CD4-positive, alpha-beta T cell treated with Interleukin-15 for 1 hour (primary cell): ENCODE data around the gene CDC14B.
"Not testable (repeated sequence)": the region's sequence is repeated elsewhere in the genome, so short reads cannot be mapped to it uniquely, and the experiment has no call there.

Experiments used
- DNase-seq: peaks from one replicate; pipeline ENCODE4 v3.0.0-alpha.2; 2020

The CDC14B gene

GRCh38 chr9:96621618-96622017, 2.0 kb upstream of the CDC14B start:
- DNase-seq = no peak

GRCh38 chr9:96620832-96621269, 1.2 kb upstream of the CDC14B start:
- DNase-seq = no peak

GRCh38 chr9:96620181-96620514, 505 bp upstream of the CDC14B start:
- no peak for DNase-seq

GRCh38 chr9:96619124-96619465, 548 bp downstream of the CDC14B start:
- DNase-seq = no peak

- no peak for DNase-seq
Observed at GRCh38 chr9:96618209-96619123, 1.2 kb downstream of the CDC14B start.

- no peak for DNase-seq
Observed at GRCh38 chr9:96617439-96618185, 2.0 kb downstream of the CDC14B start.

- DNase-seq = no peak
Observed at GRCh38 chr9:96616817-96617438, 2.7 kb downstream of the CDC14B start.

- DNase-seq = no peak
Observed at GRCh38 chr9:96615411-96615810, 4.2 kb downstream of the CDC14B start.

GRCh38 chr9:96614664-96615063, 5.0 kb downstream of the CDC14B start:
- not testable (repeated sequence) for DNase-seq

- no peak for DNase-seq
Observed at GRCh38 chr9:96612966-96613589, 6.6 kb downstream of the CDC14B start.

- DNase-seq = no peak
Observed at GRCh38 chr9:96612105-96612965, 7.3 kb downstream of the CDC14B start.

GRCh38 chr9:96611302-96611701, 8.3 kb downstream of the CDC14B start:
- DNase-seq = no peak

- DNase-seq = no peak
Observed at GRCh38 chr9:96609732-96610131, 9.9 kb downstream of the CDC14B start.

- no peak for DNase-seq
Observed at GRCh38 chr9:96607971-96608370, 11.7 kb downstream of the CDC14B start.

GRCh38 chr9:96605328-96605727, 14.3 kb downstream of the CDC14B start:
- no peak for DNase-seq

- DNase-seq = no peak
Observed at GRCh38 chr9:96604004-96604319, 15.7 kb downstream of the CDC14B start.

GRCh38 chr9:96603305-96604003, 16.2 kb downstream of the CDC14B start:
- DNase-seq = no peak

- no peak for DNase-seq
Observed at GRCh38 chr9:96599298-96599697, 20.3 kb downstream of the CDC14B start.

GRCh38 chr9:96596601-96597111, 23.0 kb downstream of the CDC14B start:
- no peak for DNase-seq

- no peak for DNase-seq
Observed at GRCh38 chr9:96587338-96588315, 32.0 kb downstream of the CDC14B start.
